GM21825 (cell line): ENCODE data around the gene CRTC1.
"Not testable (repeated sequence)": the region's sequence is repeated elsewhere in the genome, so short reads cannot be mapped to it uniquely, and the experiment has no call there.

Source experiments
- ATAC-seq: cut with Tn5 transposase; IDR thresholded peaks from one replicate; pipeline ENCODE4 v1.9.1; 2021; ENCODE audit warnings: mild to moderate bottlenecking, moderate library complexity; ENCODE audit not compliant: unreplicated experiment

The CRTC1 gene

DNA sequence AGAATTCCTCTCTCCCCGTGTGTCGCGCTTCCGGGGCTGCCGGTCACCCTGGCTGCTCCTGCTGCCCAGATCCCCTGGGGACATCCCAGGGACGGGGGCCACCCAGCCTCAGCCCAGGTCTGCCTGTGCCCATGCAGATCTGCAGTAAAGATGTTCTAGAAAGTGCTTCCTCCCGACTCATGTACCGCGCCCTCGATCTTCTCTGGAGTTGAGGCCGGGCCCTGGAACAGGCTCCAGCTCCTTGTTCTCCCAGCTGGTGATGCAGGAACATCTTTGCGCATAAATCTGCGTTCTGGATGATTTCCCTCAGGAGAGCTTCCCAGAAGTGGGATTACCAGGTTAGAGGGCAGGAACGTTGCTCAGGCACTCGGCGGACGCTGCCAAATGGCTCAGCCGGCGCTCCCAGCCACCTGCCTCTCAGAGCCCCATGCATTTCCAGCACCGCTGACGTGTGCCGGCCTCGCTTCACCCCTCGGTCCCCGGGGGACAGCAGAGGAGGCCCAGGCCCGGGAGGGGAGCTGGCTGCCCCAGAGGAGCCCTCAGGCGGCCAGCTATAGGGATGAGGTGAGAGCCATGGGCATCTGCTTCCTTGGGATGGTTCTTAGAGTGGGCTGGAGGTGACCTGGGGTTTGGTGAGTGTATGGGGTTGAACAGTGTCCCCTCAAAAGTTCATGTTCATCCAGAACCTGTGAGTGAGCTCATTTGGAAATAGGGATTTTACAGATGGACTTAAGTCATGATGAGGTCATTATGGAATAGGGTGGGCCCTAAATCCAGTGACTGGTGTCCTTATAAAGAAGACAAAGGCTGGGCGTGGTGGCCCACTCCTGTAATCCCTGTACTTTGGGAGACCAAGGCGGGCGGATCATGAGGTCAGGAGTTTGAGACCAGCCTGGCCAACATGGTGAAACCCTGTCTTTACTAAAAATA, 42.6 kb downstream of the CRTC1 start:
- no peak for ATAC-seq

DNA sequence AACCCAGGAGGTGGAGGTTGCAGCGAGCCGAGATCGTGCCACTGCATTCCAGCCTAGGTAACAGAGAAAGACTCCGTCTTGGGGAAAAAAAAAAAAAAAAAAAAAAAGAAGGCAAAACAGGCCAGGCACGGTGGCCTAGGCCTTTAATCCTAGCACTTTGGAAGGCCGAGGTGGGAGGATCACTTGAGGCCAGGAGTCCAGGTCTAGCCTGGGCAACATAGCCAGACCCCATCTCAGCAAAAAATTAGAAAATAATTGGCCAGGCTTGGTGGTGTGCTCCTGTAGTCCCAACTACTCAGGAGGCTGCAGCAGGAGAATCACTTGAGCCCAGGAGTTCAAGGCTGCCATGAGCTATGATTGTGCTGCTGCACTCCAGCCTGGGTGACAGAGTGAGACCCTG, 43.4 kb downstream of the CRTC1 start:
- no peak for ATAC-seq

DNA sequence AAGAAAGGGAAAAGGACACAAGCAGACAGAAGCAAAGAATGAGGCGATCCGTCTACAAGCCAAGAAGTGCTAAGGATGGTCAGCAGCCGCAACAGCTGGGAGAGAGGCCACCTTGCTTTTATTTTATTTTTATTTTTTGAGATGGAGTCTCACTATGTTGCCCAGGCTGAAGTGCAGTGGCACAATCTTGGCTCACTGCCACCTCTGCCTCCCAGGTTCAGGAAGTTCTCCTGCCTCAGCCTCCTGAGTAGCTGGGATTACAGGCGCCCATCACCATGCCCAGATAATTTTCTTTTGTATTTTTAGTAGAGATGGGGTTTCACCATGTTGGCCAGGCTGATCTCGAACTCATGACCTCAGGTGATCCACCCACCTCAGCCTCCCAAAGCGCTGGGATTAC, 44.1 kb downstream of the CRTC1 start:
- not testable (repeated sequence) for ATAC-seq

DNA sequence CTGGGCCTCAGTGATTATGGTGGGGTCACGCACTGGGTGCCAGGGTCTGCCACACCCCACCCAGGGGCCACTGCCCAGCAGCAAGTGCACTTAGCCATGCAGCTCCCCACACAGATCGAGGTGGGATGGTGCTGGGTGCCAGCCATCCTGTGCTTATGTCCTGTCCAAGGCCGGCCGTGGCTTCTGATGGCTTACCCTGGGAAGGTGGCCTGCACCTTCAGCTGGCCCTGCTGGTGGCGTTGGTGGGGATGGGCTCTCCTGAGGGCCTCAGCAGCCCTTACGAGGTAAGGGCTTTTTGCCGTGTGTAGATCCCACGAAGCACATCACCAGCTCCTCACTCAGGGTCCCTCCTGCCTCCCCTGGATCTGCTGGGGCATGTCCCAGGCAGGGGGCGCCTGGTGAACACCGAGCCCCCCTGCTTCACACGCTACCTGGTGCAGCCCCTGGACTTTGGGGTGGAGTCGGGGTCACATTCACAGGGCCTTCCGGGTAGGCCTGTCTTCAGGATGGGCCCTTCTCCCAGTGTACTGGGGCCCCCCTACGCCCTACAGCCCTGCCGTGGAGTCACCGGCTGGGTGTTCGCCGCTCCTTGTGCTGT, 46.6 kb downstream of the CRTC1 start:
- ATAC-seq, result no peak

DNA sequence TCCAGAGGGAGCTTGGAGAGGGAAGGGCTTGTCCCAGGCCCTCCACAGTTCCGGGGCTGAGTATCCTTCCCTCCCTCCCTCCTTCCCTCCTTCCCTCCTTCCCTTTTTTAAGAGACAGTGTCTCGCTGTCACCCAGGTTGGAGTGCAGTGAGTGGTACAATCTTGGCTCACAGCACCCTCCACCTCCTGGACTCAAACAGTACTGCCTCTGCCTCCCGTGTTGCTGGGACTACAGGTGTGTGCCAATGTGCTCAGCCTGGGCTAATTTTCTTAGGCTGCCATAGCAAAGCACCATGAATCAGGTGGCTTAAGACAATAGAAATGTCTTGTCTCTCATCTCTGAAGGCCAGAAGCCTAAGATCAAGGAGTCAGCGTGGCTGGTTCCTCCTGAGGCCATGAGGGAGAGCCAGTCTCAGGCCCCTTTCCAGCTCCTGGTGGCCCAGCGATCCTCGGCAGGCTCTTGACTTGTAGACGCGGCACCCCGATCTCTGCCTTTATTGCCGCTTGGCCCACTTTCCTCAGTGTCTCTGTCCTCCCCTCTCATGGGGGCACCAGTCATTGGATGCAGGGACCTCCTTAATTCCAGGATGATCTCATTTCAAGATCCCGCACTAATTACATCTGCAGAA, 47.5 kb downstream of the CRTC1 start:
- no peak for ATAC-seq

DNA sequence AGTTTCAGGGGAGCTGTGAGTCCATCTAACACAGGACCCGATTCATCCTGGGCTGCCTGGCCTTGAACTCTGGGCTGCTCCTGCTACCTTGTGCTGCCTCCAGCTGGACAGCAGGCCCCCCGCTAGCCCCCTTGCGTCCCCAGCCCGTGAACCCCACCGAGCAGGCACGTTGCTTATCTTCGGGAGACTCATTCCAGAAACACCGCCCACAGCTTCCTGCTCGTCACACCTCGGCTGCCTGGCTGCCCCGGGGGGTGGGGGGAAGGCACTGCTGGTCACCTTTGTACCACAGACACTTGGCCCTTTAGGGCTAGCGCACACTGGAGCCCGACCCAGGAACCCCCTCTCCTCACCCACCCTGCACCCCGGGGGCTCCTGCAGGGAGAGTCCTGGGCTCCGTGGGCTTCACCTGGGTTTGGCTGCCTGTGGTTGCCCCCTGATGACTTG, 48.1 kb downstream of the CRTC1 start:
- ATAC-seq, result no peak

DNA sequence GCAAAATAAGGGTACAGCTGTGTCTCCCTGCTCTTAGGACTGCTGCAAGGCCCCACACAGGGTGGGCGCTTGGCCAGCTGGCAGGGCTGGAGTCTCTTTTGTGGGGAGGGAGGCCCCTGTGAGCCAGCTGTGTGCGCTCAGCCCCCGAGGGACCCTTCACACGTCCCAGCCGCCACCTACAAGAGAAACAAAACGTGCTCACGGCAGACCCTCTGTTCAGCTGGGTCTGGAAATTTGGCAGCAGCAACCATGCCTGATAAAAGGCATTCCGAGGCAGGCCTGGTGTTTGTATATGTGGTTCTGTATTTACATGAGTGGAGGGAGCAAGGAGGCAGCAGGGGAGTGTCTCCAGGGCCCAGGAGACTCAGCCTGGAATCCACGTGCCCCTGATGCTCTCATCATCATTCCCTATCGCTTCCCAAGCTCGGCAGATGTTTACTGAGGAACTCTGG, 49.7 kb downstream of the CRTC1 start:
- ATAC-seq, result no peak

DNA sequence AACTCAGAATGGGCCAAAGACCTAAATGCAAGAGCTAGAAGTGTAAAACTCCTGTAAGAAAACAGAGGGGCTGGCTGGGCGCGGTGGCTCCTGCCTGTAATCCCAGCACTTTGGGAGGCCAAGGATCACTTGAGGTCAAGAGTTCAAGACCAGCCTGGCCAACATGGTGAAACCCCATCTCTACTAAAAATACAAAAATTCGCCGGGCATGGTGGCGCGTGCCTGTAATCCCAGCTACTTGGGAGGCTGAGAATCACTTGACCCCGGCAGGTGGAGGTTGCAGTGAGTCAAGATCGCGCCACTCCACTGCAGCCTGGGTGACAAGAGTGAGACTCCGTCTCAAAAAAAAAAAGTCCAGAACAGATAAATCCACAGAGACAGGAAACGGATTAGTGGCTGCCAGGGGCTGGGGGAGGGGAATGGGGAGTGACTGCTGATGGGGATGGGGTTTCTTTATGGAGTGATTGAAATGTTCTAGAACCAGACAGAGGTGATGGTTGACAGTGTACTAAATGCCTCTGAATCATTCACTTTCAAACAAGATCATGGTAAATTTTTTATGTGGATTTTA, 50.4 kb downstream of the CRTC1 start:
- ATAC-seq, result not testable (repeated sequence)

DNA sequence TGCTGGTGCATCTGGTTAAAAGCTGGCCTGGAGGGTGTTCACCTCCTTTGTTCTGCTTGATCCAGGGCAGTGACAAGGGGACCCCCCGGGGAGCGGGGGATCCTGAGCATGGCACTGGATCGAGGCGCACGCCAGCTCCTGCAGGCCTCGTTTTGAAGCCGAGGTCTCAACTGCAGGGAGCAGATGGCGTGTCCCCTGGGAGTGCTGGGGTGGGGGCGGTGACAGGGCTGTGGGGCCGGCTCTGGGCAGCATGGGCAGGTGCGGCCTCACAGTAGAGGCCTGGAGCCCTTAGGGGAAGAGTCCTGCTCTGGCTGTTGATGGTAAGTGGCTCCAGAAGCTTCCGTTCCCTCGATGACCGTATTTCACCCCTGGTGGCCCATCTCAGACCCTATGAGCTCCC, 51.8 kb downstream of the CRTC1 start:
- ATAC-seq, result no peak

DNA sequence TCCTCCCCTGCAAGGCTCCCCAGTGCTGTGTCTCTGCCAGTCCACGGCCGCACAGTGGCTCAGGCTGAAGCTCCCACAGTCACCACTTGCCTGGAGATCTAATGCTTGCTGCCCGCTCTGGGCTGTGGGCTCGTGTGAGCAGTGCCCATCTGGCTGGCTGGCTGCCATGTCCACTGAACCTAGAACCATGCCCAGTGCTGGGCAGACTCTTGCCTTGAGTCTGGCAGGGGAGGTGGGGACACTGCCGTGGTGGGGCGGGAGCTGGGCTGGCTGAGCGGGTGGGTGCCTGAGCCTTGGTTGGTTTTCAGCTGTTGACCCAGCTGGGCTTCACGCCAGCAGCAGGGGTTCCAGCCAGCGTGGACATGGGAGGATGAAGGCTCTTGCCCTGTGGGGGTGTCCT, 52.3 kb downstream of the CRTC1 start:
- ATAC-seq, result no peak

DNA sequence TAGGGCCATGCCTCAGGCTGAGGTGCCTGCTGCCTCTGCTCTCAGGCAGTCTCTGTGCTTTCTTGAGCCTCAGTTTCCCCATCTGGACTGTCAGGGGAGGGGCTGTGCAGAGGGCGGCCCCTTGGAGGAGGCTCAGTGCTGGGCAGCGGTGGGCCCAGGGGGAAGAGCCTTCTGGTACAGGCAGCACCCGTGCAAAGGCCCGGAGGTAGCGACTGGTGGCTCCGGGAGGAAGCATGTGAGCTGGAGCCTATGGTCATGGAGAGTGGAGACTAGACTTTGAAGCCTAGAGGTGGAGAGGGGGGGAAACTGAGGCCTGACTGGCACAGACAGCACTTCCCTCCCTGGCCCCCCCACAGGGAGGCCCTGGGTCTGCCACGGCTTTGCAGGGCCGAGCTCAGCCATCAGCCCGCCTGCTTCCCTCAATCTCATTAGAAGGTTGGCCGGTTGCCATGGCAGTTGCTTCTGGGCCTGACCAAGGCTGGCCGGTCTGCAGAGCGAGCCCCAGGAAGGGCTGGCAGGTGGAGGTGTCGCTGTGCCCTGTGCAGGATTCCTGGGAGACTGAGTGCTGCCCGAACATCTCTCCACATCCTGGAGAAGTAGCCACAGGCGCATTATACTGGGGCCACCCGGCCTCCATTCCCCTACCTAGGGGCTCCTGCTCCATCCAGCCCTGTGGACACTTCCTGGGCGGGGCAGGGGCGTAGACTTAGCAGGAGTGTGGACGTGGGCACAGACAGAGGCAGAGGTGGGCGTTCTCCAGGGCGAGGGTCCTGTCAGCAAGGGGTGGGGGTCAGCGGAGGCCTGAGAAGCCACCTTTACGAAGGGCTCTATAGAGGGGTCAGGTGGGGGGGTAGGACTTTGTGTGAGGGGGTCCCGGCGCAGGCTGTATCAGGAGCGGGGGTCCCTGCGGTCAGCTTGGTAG, 53.2 kb downstream of the CRTC1 start:
- ATAC-seq, result no peak

DNA sequence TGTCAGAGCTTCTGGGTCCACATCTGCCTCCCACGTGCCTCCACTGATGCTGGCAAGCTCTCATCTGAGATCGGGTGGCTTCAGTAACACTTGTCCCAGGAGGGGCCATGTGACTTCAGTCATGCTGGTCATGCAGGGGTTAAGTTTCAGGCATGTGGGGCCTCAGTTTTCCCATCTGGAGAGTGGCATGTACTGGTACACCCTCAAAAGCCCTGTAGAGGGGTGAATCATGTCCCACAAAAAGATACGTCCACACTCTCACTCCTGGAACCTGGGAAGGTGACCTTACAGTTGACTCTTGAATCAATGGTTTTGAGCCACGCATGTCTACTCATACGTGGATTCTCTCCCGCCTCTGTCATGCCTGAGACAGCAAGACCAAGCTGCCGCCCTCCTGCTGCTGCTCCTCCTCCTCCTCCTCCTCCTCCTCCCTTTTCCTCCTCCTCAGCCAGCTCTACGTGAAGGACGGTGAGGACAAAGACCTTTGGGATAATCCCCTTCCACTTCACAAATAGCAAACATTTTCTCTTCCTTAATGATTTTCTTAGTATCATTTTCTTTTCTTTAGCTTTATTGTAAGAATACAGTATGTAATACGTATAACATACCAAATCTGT, 54.0 kb downstream of the CRTC1 start:
- ATAC-seq, result no peak

DNA sequence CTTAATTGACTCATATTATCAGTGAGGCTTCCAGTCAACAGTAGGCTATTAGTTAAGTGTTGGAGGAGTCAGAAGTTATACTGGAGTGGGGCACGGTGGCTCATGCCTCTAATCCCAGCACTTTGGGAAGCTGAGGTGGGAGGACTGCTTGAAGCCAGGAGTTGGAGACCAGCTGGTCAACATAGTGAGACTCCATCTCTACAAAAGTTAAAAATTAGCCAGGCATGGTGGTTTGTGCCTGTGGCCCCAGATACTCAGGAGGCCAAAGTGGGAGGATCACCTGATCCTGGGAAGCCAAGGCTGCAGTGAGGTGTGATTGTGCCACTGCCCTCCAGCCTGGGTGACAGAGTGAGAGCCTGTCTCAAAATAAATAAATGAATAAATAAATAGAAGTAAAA, 54.5 kb downstream of the CRTC1 start:
- ATAC-seq, result no peak

DNA sequence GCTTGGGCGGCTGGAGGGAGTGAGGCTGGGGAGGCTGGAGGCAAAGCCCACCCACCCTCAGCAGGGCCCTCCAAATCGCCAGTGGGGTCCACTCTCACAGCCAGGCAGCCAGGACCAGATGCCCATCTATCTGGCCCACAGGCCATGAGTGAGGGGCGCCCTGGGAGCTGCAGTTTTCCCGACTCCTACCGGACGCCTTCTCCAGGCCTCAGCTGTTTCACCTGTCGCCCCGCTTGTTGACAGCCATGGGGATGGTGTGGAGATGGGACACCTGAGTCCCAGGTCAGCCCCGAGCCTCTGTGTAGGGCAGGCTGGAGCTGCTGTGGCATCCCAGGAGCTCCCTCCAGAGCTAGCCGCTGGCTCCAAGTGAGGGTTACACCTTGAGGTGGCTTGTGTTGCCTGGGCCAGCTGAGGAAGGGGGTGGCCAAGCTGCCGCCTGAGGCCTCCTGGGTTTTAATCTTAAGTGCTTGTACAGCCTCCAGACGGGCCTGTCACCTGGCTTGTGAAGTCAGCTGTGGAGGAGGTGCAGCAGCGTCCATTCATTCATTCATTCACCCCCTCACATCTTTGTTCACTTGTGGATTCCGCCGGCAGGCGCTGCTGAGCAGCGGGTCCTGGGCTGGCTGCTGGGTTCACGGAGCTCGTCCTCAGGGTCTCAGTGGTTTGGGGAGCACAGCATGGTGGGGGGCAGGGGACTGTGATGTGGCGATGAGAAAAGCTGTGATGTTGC, 55.6 kb downstream of the CRTC1 start:
- no peak for ATAC-seq

DNA sequence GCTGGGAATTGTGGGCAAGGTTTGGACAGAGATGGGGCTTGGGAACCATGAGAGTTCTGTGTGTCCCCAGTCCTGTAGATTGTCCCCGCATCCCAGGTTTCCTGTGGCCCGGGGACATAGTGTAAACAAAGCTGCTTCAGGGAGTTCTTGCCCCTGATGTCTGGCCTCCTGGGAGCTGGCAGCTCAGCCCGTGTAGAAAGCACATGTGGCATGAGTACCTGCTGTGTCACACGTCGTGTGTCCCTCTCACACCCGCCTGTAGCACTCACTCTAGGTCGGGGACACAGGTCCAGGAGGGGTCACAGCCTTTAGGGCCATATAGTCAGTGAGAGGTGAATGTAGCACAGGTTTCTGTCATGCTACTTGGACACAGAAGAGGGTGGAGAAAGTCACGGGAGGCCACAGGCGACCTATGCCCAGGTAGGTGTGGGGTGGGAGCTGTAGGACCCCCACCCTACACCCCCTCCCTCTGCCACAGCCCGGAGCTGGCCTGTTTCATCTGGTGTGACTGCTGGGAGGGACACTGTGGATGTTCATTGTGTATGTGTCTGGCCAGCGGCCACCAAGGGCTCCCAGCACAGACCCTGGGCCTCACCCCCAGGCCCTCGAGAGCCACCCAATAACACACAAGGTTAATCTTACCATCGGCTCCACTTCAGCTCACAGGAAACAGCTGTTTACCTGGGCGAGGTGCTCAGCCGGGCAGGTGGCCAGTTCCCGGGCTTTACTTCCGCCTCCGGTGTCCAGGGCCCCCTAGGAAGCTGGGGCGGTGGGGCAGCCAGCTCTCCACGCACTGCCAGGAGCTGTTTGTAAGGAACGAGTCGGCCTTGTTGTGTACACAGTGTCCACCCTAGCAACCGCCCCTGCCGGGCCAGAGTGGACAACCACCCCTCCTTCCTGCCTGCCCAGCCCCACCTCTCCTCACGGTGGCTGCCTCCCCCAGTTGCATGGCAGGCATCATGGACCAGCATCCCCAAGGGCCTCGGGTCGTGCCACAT, 57.9 kb downstream of the CRTC1 start:
- no peak for ATAC-seq

DNA sequence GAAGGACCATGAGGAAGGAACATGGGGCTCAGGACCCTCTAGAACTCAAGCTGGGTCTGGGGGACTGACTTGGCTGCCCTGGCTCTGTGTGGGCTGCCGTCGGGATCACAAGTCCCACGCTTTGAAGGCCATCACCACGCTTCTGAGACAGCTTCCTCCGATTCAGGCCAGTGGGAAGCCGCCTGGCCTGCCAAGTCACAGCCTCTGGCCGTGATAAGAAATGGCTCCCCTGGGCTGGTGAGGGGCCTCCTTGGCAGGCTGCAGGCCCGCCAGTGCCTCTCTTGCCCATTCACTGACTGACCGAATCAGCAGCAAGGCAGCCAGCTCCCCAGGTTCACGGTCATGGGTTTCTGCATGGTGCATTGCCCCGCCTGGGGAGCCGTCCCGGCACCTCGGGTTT, 58.8 kb downstream of the CRTC1 start:
- no peak for ATAC-seq

DNA sequence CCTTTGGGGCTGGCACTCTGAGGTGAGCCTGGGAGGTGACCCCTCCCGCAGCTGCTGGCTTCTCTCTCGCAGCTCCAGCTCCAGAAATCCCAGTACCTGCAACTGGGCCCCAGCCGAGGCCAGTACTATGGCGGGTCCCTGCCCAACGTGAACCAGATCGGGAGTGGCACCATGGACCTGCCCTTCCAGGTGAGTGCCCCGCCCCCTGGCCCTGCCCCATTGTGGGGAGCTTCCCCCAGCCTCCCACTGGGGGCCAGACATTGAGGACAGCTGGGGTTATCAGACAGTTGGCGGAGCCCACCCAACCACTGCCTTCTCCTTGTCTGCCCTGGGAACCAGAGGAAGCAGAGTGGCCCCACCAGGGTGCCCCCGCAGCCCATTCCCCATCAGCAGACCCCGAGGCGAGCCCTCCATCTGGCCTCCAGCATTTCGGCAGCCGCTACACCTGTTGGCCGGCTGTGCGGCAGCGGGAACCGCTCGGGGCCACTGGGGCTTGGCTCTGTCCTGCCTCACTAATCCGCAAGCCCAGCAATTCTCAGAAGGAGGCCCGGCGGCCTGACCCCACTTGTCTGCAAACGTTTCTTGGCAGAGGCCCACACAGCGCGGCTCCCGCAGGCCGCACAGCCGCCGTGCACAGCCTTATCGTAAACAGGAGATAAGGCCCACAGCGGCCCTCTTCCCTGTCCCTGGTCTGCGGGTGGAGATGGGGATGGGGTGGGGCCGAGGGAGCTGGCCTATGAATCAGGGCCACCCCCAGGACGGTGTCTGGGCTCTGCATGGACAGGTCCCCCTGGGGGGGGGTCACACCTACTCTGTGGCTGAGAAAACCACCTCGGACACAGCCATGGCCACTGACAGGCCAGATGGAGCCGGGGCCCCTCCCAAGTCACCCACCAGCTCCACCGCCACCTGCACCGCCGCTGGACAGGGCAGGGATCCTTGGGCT, 59.6 kb downstream of the CRTC1 start:
- ATAC-seq, result no peak
